Neutrophil (primary cell): ENCODE results near the gene SH2B2.
"Not testable (repeated sequence)": the region's sequence is repeated elsewhere in the genome, so short reads cannot be mapped to it uniquely, and the experiment has no call there.

Source experiments
- H3K27ac ChIP-seq: fragments of 200-600 bp; sonication (generic); 2 replicates; pipeline ENCODE4 v1.5.1; 2016; ENCODE audit warnings: mild to moderate bottlenecking, moderate library complexity
- H3K27me3 ChIP-seq: fragments of 200-600 bp; sonication (generic); 2 replicates; pipeline ENCODE4 v1.6.0; 2016; ENCODE audit warnings: mild to moderate bottlenecking
- H3K36me3 ChIP-seq: fragments of 200-600 bp; sonication (generic); 2 replicates; pipeline ENCODE4 v1.5.1; 2017
- H3K4me1 ChIP-seq, 2 experiments: fragments of 200-600 bp in 1 of 2; sonication (generic) in 1 of 2; 1 replicate in 1 of 2; 2 replicates in 1 of 2; pipeline versions ENCODE4 v1.5.1 to v1.6.1; 2013 to 2016; ENCODE audit warnings: low read depth in 1 of 2, low read length in 1 of 2, mild to moderate bottlenecking in 1 of 2, moderate library complexity in 1 of 2; ENCODE audit not compliant: control insufficient read depth in 1 of 2, insufficient read depth in 1 of 2
- H3K4me3 ChIP-seq, 2 experiments: fragments of 200-600 bp in 1 of 2; sonication (generic) in 1 of 2; 1 replicate in 1 of 2; 2 replicates in 1 of 2; pipeline ENCODE4 v1.5.1; 2013 to 2016; ENCODE audit warnings: low read depth in 1 of 2, low read length in 1 of 2, mild to moderate bottlenecking in 1 of 2, moderate library complexity in 1 of 2
- H3K9me3 ChIP-seq: fragments of 200-600 bp; sonication (generic); 2 replicates; pipeline ENCODE4 v1.5.1; 2016
- TF ChIP-seq, protein P1 (sequence below): fragments of 200-600 bp; sonication (generic); IDR thresholded peaks from 2 replicates; pipeline ENCODE4 v1.5.1; 2016; ENCODE audit warnings: antibody characterized with exemption

Gene SH2B2

DNA sequence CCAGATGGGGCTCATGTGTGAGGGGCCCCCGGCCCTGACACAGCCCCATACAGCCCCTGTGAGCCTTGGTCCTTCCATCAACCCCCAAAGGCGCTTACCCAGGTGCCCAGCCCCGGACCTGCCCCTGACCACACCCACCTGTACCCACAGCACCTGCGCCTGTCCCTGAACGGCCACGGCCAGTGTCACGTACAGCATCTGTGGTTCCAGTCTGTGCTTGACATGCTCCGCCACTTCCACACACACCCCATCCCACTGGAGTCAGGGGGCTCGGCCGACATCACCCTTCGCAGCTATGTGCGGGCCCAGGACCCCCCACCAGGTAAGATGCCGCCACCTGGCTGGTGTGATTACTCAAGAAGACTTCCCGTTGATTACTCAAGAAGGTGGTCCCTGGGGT is 33.5 kb downstream of the SH2B2 start:
- no peaks in the 10 kb centered on the region for H3K36me3 ChIP-seq
- no peak overlapping the region for H3K4me3 ChIP-seq
- peaks cover 0 to 9% of the 10 kb centered on the region in 2 experiments for H3K4me1 ChIP-seq
- H3K27ac ChIP-seq, result no peak overlapping the region
- no peaks in the 10 kb centered on the region for H3K9me3 ChIP-seq
- TF ChIP-seq, protein P1, sequence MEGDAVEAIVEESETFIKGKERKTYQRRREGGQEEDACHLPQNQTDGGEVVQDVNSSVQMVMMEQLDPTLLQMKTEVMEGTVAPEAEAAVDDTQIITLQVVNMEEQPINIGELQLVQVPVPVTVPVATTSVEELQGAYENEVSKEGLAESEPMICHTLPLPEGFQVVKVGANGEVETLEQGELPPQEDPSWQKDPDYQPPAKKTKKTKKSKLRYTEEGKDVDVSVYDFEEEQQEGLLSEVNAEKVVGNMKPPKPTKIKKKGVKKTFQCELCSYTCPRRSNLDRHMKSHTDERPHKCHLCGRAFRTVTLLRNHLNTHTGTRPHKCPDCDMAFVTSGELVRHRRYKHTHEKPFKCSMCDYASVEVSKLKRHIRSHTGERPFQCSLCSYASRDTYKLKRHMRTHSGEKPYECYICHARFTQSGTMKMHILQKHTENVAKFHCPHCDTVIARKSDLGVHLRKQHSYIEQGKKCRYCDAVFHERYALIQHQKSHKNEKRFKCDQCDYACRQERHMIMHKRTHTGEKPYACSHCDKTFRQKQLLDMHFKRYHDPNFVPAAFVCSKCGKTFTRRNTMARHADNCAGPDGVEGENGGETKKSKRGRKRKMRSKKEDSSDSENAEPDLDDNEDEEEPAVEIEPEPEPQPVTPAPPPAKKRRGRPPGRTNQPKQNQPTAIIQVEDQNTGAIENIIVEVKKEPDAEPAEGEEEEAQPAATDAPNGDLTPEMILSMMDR, result no peak
- H3K27me3 ChIP-seq, result peaks cover 20% of the 10 kb centered on the region

DNA sequence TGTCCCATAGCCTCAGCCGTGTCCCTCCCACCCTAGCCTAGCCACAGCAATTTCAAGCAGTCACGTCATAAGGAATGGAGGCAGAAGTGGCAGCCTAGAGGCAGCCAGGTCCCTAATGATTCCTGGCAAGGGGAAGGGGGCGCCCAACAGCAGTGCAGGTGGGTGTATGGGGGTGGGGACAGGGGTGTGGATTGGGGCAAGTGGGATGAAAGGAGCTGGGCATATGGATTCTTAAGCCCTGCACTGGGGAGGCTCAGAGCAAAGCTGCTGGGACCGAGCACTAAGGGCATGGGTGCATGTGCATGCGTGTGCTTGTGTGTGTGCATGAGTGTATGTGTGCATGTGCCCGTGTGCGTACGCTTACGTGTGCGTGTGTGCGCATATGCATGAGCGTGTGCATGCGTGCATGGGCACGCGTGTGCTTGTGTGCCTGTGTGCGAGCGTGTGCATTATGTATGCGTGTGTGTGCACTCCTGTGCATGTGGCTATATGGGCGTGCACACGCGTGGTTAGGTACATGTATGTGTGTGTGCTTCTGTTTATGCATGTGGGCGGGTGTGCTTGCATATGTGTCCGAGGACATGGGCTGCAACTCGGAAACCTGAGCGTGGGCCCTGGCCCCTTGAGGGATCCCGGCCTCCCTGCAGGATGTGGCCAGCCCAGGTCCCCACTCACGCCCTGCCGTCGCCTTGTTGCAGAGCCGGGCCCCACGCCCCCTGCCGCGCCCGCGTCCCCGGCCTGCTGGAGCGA is 34.1 kb downstream of the SH2B2 start:
- Histone ChIP-seq H3K36me3 (no peaks in the 10 kb centered on the region), H3K27me3 (peaks cover 20% of the 10 kb centered on the region), H3K27ac (no peak overlapping the region), H3K4me3 (no peak overlapping the region), H3K9me3 (no peaks in the 10 kb centered on the region), H3K4me1 (peaks cover 0 to 9% of the 10 kb centered on the region in 2 experiments)
- TF ChIP-seq, protein P1, result no peak

DNA sequence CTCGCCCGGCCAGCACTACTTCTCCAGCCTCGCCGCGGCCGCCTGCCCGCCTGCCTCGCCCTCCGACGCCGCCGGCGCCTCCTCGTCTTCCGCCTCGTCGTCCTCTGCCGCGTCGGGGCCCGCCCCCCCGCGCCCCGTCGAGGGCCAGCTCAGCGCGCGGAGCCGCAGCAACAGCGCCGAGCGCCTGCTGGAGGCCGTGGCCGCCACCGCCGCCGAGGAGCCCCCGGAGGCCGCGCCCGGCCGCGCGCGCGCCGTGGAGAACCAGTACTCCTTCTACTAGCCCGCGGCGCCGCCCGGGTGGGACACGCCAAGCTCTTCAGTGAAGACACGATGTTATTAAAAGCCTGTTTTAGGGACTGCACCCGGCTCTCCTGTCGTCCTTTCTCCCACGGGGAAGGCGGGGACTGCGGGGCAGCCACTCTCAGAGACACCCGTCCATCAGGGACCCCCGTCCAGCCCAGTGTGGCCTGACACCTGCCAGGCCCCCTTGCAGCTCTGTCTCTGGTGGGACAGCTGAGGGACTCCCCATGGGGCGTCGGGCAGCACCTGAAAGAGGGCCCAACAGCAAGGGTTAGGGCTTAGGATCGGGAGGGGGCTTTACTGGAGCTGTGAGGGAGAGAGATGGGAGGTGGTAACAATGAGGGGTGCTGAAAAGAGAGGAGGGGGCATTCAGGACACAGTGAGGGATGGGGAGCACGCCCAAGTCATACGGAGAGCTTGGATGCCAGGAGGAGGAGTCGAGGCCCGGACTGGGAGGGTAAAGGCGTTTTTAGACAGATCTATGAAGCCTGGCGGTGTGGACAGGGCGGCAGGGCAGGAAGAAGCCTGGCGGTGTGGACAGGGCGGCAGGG is 34.9 kb downstream of the SH2B2 start:
- TF ChIP-seq, protein P1, result no peak
- H3K27ac ChIP-seq, result no peak overlapping the region
- H3K27me3 ChIP-seq, result peaks cover 20% of the 10 kb centered on the region
- H3K36me3 ChIP-seq, result no peaks in the 10 kb centered on the region
- H3K4me1 ChIP-seq, result peaks cover 0 to 9% of the 10 kb centered on the region in 2 experiments
- no peak overlapping the region for H3K4me3 ChIP-seq
- H3K9me3 ChIP-seq, result no peaks in the 10 kb centered on the region

DNA sequence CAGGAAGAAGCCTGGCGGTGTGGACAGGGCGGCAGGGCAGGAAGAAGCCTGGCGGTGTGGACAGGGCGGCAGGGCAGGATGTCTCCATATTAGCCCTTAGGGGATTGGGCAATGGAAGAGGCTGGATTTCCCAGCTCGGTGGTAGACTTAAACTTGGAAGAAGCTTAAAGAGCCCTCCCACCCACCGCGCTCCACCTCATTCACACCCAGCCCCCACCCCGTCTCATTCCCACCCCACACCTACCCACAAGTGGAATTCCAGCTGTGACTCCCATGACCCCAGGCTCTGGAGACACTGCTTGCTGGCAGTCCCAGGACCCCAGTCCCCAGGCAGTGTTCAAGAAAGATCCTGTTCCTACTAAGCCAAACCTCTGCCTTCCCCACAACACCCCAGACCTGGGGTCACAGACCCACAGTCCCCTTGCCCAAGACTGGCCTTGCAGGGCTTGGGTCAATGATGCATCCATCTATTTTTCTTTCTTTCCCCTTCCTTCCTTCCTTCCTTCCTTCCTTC is 35.6 kb downstream of the SH2B2 start:
- no peak overlapping the region for H3K4me3 ChIP-seq

DNA sequence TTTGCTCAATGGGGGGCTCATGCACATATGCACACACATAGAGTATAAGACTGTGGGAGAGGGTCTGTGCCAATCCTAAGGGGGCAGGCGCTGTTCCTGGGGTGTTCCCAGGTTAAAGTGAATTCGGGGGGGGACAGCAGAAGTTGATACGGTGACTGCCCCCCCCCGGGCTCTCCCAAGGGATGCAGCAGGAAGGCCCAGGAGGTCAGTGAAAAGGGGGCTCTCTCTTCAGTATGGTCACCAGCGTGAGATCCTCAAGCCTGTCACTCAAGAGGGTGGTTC is 37.2 kb downstream of the SH2B2 start:
- Histone ChIP-seq H3K4me1 (peaks cover 0 to 9% of the 10 kb centered on the region in 2 experiments), H3K27ac (no peak overlapping the region), H3K27me3 (peaks cover 20% of the 10 kb centered on the region), H3K36me3 (no peaks in the 10 kb centered on the region), H3K9me3 (no peaks in the 10 kb centered on the region), H3K4me3 (no peak overlapping the region)
- TF ChIP-seq, protein P1, result no peak

More for the DNA sequence above, 35.6 kb downstream of the SH2B2 start:
- H3K4me1 ChIP-seq, result peaks cover 0 to 9% of the 10 kb centered on the region in 2 experiments
- TF ChIP-seq, protein P1, result no peak
- H3K27me3 ChIP-seq, result peaks cover 20% of the 10 kb centered on the region
- no peaks in the 10 kb centered on the region for H3K36me3 ChIP-seq
- no peak overlapping the region for H3K27ac ChIP-seq
- H3K9me3 ChIP-seq, result no peaks in the 10 kb centered on the region

DNA sequence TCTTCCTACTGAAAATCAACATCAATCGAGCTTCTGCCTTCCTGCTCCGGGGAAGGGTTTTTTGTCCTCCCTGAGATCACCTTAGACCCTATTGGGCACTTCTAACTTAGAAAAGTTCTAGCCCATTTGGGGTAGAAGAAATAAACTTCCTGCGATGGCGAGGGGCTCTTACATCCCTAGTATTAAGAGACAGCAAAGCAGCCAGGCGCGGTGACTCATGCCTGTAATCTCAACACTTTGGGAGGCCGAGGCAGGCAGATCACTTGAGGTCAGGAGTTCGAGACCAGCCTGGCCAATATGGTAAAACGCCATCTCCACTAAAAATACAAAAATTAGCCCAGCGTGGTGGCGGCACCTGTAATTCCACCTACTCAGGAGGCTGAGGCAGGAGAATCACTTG is 38.4 kb downstream of the SH2B2 start:
- H3K27ac ChIP-seq, H3K4me1 ChIP-seq, H3K9me3 ChIP-seq, H3K36me3 ChIP-seq, H3K4me3 ChIP-seq: not testable (repeated sequence)
- H3K27me3 ChIP-seq, result peaks cover 20% of the 10 kb centered on the region
